NCI-H774 (cell line): Measurements from ENCODE around the gene KCNK7.

Experiments
- DNase-seq: peaks from one replicate; lab custom pipeline; 2025; lab: John Stamatoyannopoulos, UW

KCNK7 gene

GRCh38 chr11:65625628-65626342, 30.2 kb upstream of the KCNK7 start:
- DNase-seq: no peak

- DNase-seq: no peak
Measured at GRCh38 chr11:65624931-65625627, 29.5 kb upstream of the KCNK7 start.

- DNase-seq: no peak
Measured at GRCh38 chr11:65623852-65624616, 28.4 kb upstream of the KCNK7 start.

- no peak for DNase-seq
Measured at GRCh38 chr11:65623177-65623576, 27.6 kb upstream of the KCNK7 start.

- no peak for DNase-seq
Measured at GRCh38 chr11:65622011-65622410, 26.4 kb upstream of the KCNK7 start.

- no peak for DNase-seq
Measured at GRCh38 chr11:65621460-65621859, 25.9 kb upstream of the KCNK7 start.

- no peak for DNase-seq
Measured at GRCh38 chr11:65620666-65621065, 25.1 kb upstream of the KCNK7 start.

- DNase-seq: no peak
Measured at GRCh38 chr11:65619281-65619928, 23.8 kb upstream of the KCNK7 start.

GRCh38 chr11:65618763-65619162, 23.2 kb upstream of the KCNK7 start:
- no peak for DNase-seq

GRCh38 chr11:65617990-65618751, 22.6 kb upstream of the KCNK7 start:
- no peak for DNase-seq

- DNase-seq: no peak
Measured at GRCh38 chr11:65617136-65617850, 21.7 kb upstream of the KCNK7 start.

- DNase-seq: no peak
Measured at GRCh38 chr11:65616575-65617001, 21.0 kb upstream of the KCNK7 start.

- DNase-seq: peak; percentile 8
Measured at GRCh38 chr11:65615950-65616574, 20.5 kb upstream of the KCNK7 start.

GRCh38 chr11:65615229-65615949, 19.8 kb upstream of the KCNK7 start, which contains the start of gene PCNX3:
PCNX3 (plus strand) TSS chr11:65615776; CDS start chr11:65616312, 536 bp downstream.
- DNase-seq: peak; percentile 100

- DNase-seq: no peak
Measured at GRCh38 chr11:65613091-65613928, 17.7 kb upstream of the KCNK7 start.

- DNase-seq: no peak
Measured at GRCh38 chr11:65612691-65613090, 17.1 kb upstream of the KCNK7 start.

- no peak for DNase-seq
Measured at GRCh38 chr11:65611758-65612603, 16.4 kb upstream of the KCNK7 start.
